Neuron (in vitro differentiated cells): Measurements from ENCODE around the gene P2RY12.
"Not testable (repeated sequence)": the region's sequence is repeated elsewhere in the genome, so short reads cannot be mapped to it uniquely, and the experiment has no call there.

ENCODE experiments used
- H2AFZ ChIP-seq: one replicate; pipeline ENCODE4 v1.6.1; 2013; ENCODE audit warnings: low read depth, mild to moderate bottlenecking, inconsistent platforms, low read length, moderate library complexity
- H3K27me3 ChIP-seq: one replicate; pipeline ENCODE4 v1.6.1; 2013; ENCODE audit warnings: low read length; ENCODE audit not compliant: insufficient read depth
- H3K36me3 ChIP-seq: one replicate; pipeline ENCODE4 v1.6.1; 2013; ENCODE audit warnings: low read length; ENCODE audit not compliant: insufficient read depth
- H3K4me1 ChIP-seq: one replicate; pipeline ENCODE4 v1.6.1; 2013; ENCODE audit warnings: low read length; ENCODE audit not compliant: insufficient read depth
- H3K4me3 ChIP-seq: 2 replicates; pipeline ENCODE4 v1.5.1; 2013; ENCODE audit warnings: mild to moderate bottlenecking, low read length, moderate library complexity
- H3K9me3 ChIP-seq: one replicate; pipeline ENCODE4 v1.6.1; 2013; ENCODE audit warnings: low read length

P2RY12 gene

GRCh38 chr3:151407928-151408327 is 23.4 kb upstream of the P2RY12 start:
- Histone ChIP-seq H3K9me3 (no peaks in the 10 kb centered on the region), H3K4me3 (no peak overlapping the region), H3K4me1 (no peaks in the 10 kb centered on the region)

DNA sequence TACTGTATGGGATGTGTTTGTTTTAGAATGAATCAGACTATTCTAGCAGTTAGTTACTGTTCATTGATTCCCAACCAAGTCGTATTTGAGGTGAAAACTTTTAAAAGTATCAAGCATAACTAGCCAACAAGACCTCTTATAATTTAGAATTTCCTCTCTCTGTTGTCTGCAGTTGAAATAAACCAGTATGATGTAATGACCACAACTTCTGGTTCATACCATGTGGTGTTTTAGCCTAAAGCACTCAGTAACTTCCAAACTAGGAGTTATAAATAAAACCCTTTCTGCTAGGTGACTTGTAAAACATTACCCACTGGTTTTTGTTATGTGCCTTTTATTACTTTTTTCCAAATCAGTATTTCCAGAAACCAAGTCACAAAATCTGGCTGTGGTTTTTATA is 19.8 kb upstream of the P2RY12 start:
- Histone ChIP-seq H3K9me3 (no peaks in the 10 kb centered on the region), H3K36me3 (no peaks in the 10 kb centered on the region), H3K4me1 (no peaks in the 10 kb centered on the region), H3K27me3 (no peaks in the 10 kb centered on the region), H3K4me3 (no peak overlapping the region), H2AFZ (no peak overlapping the region)

More at GRCh38 chr3:151407928-151408327, 23.4 kb upstream of the P2RY12 start:
- Histone ChIP-seq H2AFZ (no peak overlapping the region), H3K27me3 (no peaks in the 10 kb centered on the region), H3K36me3 (no peaks in the 10 kb centered on the region)

DNA sequence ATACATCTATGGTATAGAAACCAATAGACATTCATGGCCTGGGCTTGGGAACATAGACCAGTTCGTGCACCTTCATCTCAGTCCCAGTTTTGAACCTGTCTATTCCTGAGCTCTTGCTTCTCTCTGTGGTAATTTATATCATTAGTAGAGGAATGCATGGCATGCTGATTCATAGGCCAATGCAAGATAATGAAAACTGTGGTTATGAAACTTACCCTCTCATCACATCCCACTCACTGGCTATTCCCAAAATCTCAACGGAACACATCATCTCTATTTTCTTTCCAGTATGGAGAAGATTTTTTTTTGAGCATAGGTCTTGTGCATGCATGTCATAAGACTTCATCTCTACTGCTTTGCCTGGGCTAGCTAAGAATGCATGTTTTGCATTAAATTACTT is 18.7 kb upstream of the P2RY12 start:
- no peaks in the 10 kb centered on the region for H3K27me3 ChIP-seq
- no peaks in the 10 kb centered on the region for H3K36me3 ChIP-seq
- H3K4me1 ChIP-seq = no peaks in the 10 kb centered on the region
- H2AFZ ChIP-seq = no peak overlapping the region
- no peaks in the 10 kb centered on the region for H3K9me3 ChIP-seq
- no peak overlapping the region for H3K4me3 ChIP-seq

GRCh38 chr3:151402349-151402748 is 17.8 kb upstream of the P2RY12 start:
- Histone ChIP-seq H3K9me3 (no peaks in the 10 kb centered on the region), H3K27me3 (no peaks in the 10 kb centered on the region), H3K4me3 (no peak overlapping the region), H2AFZ (no peak overlapping the region), H3K36me3 (no peaks in the 10 kb centered on the region), H3K4me1 (no peaks in the 10 kb centered on the region)

DNA sequence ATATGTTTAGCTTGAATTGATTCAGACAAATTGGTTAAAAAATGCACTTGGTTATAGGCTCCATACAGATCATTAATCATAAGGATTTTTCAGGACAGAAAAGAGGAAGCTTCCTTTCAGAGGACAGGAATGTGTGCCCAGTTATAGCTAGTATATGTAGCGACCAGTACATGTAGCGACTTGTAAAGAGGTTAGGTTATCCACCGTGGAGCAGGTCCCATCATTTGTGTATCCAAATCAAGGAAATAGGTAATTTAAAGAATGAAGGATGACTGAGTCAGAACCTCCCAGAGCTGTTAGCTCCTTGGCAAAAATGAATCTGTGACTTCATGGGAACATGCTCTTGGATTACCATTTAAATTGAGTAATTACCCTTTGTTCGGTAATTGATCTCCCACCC is 15.8 kb upstream of the P2RY12 start:
- Histone ChIP-seq H3K4me1 (no peaks in the 10 kb centered on the region), H3K4me3 (no peak overlapping the region), H3K36me3 (no peaks in the 10 kb centered on the region), H2AFZ (no peak overlapping the region), H3K27me3 (no peaks in the 10 kb centered on the region), H3K9me3 (no peaks in the 10 kb centered on the region)

GRCh38 chr3:151398895-151399294 is 14.3 kb upstream of the P2RY12 start:
- H3K36me3 ChIP-seq = no peaks in the 10 kb centered on the region
- no peaks in the 10 kb centered on the region for H3K27me3 ChIP-seq
- no peak overlapping the region for H3K4me3 ChIP-seq
- H3K4me1 ChIP-seq = no peaks in the 10 kb centered on the region
- no peaks in the 10 kb centered on the region for H3K9me3 ChIP-seq
- no peak overlapping the region for H2AFZ ChIP-seq

GRCh38 chr3:151395806-151396205 is 11.3 kb upstream of the P2RY12 start:
- Histone ChIP-seq H2AFZ (no peak overlapping the region), H3K4me3 (no peak overlapping the region), H3K36me3 (no peaks in the 10 kb centered on the region), H3K27me3 (no peaks in the 10 kb centered on the region), H3K4me1 (no peaks in the 10 kb centered on the region), H3K9me3 (no peaks in the 10 kb centered on the region)

DNA sequence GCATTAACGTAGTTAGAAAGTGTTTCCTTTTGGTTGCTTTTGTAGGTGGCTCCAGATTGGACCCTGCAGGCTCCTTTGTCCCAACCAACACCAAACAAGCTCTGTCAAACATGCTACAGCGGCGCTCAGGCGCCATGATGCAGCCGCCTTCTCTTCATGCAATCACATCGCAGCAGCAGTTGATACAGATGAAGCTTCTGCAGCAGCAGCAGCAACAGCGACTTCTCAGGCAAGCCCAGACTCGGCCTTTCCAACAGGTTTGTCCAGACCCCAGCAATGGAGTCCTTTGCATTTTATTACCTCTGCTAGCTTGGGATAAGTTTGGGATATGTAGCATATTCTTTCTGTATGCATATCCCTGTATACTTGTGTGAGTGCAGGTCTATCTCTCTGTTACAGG is 10.1 kb upstream of the P2RY12 start:
- Histone ChIP-seq H3K27me3 (no peaks in the 10 kb centered on the region), H3K36me3 (no peaks in the 10 kb centered on the region)

GRCh38 chr3:151393941-151394340 is 9.4 kb upstream of the P2RY12 start:
- no peaks in the 10 kb centered on the region for H3K36me3 ChIP-seq
- H3K4me3 ChIP-seq = no peak overlapping the region
- H3K9me3 ChIP-seq = no peaks in the 10 kb centered on the region
- H3K4me1 ChIP-seq = no peaks in the 10 kb centered on the region
- H2AFZ ChIP-seq = no peak overlapping the region
- H3K27me3 ChIP-seq = no peaks in the 10 kb centered on the region

More for the DNA sequence above, 10.1 kb upstream of the P2RY12 start:
- Histone ChIP-seq H3K4me3 (no peak overlapping the region), H2AFZ (no peak overlapping the region), H3K4me1 (no peaks in the 10 kb centered on the region), H3K9me3 (no peaks in the 10 kb centered on the region)

DNA sequence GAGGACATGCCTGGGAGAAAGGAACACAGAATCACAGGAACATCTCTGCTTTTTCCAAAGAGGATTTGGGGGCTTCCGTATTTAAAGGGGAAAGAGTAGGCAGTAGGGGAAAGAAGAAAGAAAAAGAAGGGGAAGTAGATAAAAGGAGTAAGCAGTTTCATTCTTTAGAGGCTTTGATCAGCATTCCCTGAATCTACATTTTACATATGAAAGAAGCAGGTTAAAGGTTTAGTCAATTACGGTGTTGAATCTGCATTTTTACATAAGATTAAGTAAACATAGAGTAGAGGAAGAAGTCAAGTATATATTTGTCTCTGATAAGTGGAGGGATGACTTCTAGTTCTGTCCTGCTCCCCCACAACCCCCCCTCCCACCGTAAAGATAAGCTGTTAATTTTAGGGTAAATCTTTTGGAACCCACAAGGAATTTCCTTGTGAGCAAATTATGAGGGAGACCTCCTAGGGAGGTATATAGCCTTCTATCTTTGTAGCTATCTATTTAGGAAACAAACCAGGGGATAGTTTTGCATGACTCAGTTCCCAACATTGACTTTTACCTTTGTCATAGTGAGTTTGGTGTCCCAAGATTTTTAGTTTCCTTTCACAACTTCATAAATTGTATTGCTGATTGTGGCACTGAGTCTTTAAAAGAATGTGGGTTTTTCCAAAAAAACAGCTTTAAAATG is 8.7 kb upstream of the P2RY12 start:
- Histone ChIP-seq H3K36me3 (no peaks in the 10 kb centered on the region), H3K27me3 (no peaks in the 10 kb centered on the region), H3K4me1 (no peaks in the 10 kb centered on the region), H3K9me3 (no peaks in the 10 kb centered on the region), H3K4me3 (no peak overlapping the region), H2AFZ (no peak overlapping the region)

- not testable (repeated sequence) for H3K9me3 ChIP-seq, H2AFZ ChIP-seq, H3K4me1 ChIP-seq, H3K4me3 ChIP-seq, H3K36me3 ChIP-seq, H3K27me3 ChIP-seq
Measured at GRCh38 chr3:151392191-151392590, 7.6 kb upstream of the P2RY12 start.

GRCh38 chr3:151391720-151392119 is 7.2 kb upstream of the P2RY12 start:
- Histone ChIP-seq H3K9me3 (no peaks in the 10 kb centered on the region), H3K4me1 (no peaks in the 10 kb centered on the region), H3K36me3 (no peaks in the 10 kb centered on the region), H2AFZ (no peak overlapping the region), H3K27me3 (no peaks in the 10 kb centered on the region), H3K4me3 (no peak overlapping the region)

- no peaks in the 10 kb centered on the region for H3K27me3 ChIP-seq
- H3K4me1 ChIP-seq = no peaks in the 10 kb centered on the region
- no peaks in the 10 kb centered on the region for H3K36me3 ChIP-seq
- no peak overlapping the region for H3K4me3 ChIP-seq
- no peak overlapping the region for H2AFZ ChIP-seq
- H3K9me3 ChIP-seq = no peaks in the 10 kb centered on the region
Measured at GRCh38 chr3:151387842-151388241, 3.3 kb upstream of the P2RY12 start.

- Histone ChIP-seq H3K27me3 (no peaks in the 10 kb centered on the region), H3K4me3 (no peak overlapping the region), H3K9me3 (no peaks in the 10 kb centered on the region), H3K4me1 (no peaks in the 10 kb centered on the region), H2AFZ (no peak overlapping the region), H3K36me3 (no peaks in the 10 kb centered on the region)
Measured at GRCh38 chr3:151387432-151387831, 2.9 kb upstream of the P2RY12 start.
